Fibroblast of lung (primary cell): ENCODE results near the gene RHBDL3.

Experiments
- CTCF ChIP-seq, 2 donors: IDR thresholded peaks in 1 of 2; conservative IDR thresholded peaks in 1 of 2; 1 replicate in 1 of 2; 2 replicates in 1 of 2; pipeline ENCODE4 v1.5.1; 2011 to 2012; ENCODE audit warnings: low read length in 2 of 2, control low read depth in 1 of 2, inconsistent platforms in 1 of 2, low read depth in 1 of 2, mild to moderate bottlenecking in 1 of 2
- EZH2 ChIP-seq: IDR thresholded peaks from 2 replicates; pipeline ENCODE4 v1.5.1; 2012; ENCODE audit warnings: low read length, control low read depth, mild to moderate bottlenecking; ENCODE audit errors: missing control alignments

- TF ChIP-seq CTCF (conservative IDR thresholded peaks at IDR 0.05 in 1 of 2, IDR thresholded peaks at IDR 0.05 in 1 of 2; ENCODE audit: low read depth in 1 of 2, low read length in 2 of 2): no peak
- no peak for TF ChIP-seq EZH2
Measured at GRCh38 chr17:32356378-32356743, 90.7 kb downstream of the RHBDL3 start.
